IMR-90 (cell line): Measurements from ENCODE around the gene LRRC56. TPM values are rescaled to one million over a fixed set of nuclear protein-coding genes. Genes with fewer than 3 reads are reported as not detected.

ENCODE experiments used
- ATAC-seq: fragments of 200-7000 bp; cut with Tn5 transposase; 2 replicates; pipeline ENCODE4 v1.9.1; 2020; ENCODE audit warnings: low read depth, mild to moderate bottlenecking, moderate library complexity
- BruUV-seq: library from RNA; stranded (reverse); fragments of 400-500 nt; replicated peaks from 2 replicates; lab custom pipeline; 2021; lab: Mats Ljungman, UMichigan
- CTCF ChIA-PET: fragments of 300-600 bp; formaldehyde crosslinking; extraction: SDS; loops from one replicate; lab custom pipeline; 2021; ENCODE audit warnings: antibody characterized with exemption; lab: Yijun Ruan, JAX
- POLR2A ChIA-PET: fragments of 300-600 bp; sonication (Branson Sonifier 250); formaldehyde crosslinking; loops from one replicate; lab custom pipeline; 2022; ENCODE audit warnings: antibody characterized with exemption; ENCODE audit not compliant: unreplicated experiment; lab: Charles Lee
- DNase-seq: peaks from one replicate; pipeline ENCODE4 v3.0.0; 2013
- H2AFZ ChIP-seq: replicated peaks from 2 replicates; pipeline ENCODE3; 2013; ENCODE audit warnings: low read length, mild to moderate bottlenecking; ENCODE audit not compliant: poor library complexity
- H2AK5ac ChIP-seq: 2 replicates; pipeline ENCODE4 v1.6.1; 2013; ENCODE audit warnings: low read depth, low read length, inconsistent platforms
- H2AK9ac ChIP-seq: replicated peaks from 2 replicates; pipeline ENCODE3; 2013; ENCODE audit warnings: mild to moderate bottlenecking, low read depth, low read length, moderate library complexity; ENCODE audit not compliant: poor library complexity
- H2BK120ac ChIP-seq: 2 replicates; pipeline ENCODE4 v1.6.1; 2013; ENCODE audit warnings: low read depth, low read length, inconsistent platforms
- H2BK15ac ChIP-seq: 3 replicates; pipeline ENCODE4 v1.6.1; 2013; ENCODE audit warnings: low read depth, low read length, inconsistent platforms
- H2BK20ac ChIP-seq: 2 replicates; pipeline ENCODE4 v1.6.1; 2013; ENCODE audit warnings: low read depth, mild to moderate bottlenecking, inconsistent platforms, low read length, moderate library complexity
- H2BK5ac ChIP-seq: 2 replicates; pipeline ENCODE4 v1.6.1; 2013; ENCODE audit warnings: mild to moderate bottlenecking, low read depth, low read length, inconsistent platforms; ENCODE audit not compliant: poor library complexity, severe bottlenecking
- H3K14ac ChIP-seq: replicated peaks from 2 replicates; pipeline ENCODE4 v1.6.1; 2013; ENCODE audit warnings: low read depth, low read length, inconsistent platforms
- H3K18ac ChIP-seq: 2 replicates; pipeline ENCODE4 v1.6.1; 2013; ENCODE audit warnings: low read depth, low read length, control low read depth
- H3K23ac ChIP-seq: 2 replicates; pipeline ENCODE4 v1.6.1; 2013; ENCODE audit warnings: low read depth, low read length, inconsistent platforms
- H3K27ac ChIP-seq: 2 replicates; pipeline ENCODE4 v1.5.1; 2013; ENCODE audit warnings: mild to moderate bottlenecking, control low read depth, low read length; ENCODE audit not compliant: insufficient read depth
- H3K27me3 ChIP-seq: 2 replicates; pipeline ENCODE4 v1.6.1; 2013; ENCODE audit warnings: low read length; ENCODE audit not compliant: control insufficient read depth, insufficient read depth
- H3K36me3 ChIP-seq: 2 replicates; pipeline ENCODE4 v1.6.1; 2013; ENCODE audit warnings: low read length, mixed read lengths; ENCODE audit not compliant: control insufficient read depth, insufficient read depth
- H3K4ac ChIP-seq: 2 replicates; pipeline ENCODE4 v1.6.1; 2013; ENCODE audit warnings: low read depth, low read length, inconsistent platforms
- H3K4me1 ChIP-seq: 2 replicates; pipeline ENCODE4 v1.6.1; 2013; ENCODE audit warnings: low read length, mixed read lengths; ENCODE audit not compliant: control insufficient read depth, insufficient read depth
- H3K4me2 ChIP-seq: 2 replicates; pipeline ENCODE4 v1.6.1; 2013; ENCODE audit warnings: low read depth, mild to moderate bottlenecking, control low read depth, low read length, moderate library complexity
- H3K4me3 ChIP-seq: 2 replicates; pipeline ENCODE4 v1.5.1; 2013; ENCODE audit warnings: low read depth, mild to moderate bottlenecking, control low read depth, low read length, moderate library complexity; ENCODE audit not compliant: insufficient read depth
- H3K56ac ChIP-seq: 2 replicates; pipeline ENCODE4 v1.6.1; 2013; ENCODE audit warnings: low read length, inconsistent platforms; ENCODE audit not compliant: insufficient read depth; ENCODE audit errors: extremely low read depth
- H3K79me1 ChIP-seq, 2 experiments: 2 replicates each; pipeline ENCODE4 v1.6.1; 2013; ENCODE audit warnings: low read length in 2 of 2, inconsistent platforms in 1 of 2, low read depth in 1 of 2
- H3K9ac ChIP-seq: 2 replicates; pipeline ENCODE4 v1.6.1; 2013; ENCODE audit warnings: low read depth, low read length, control low read depth
- H3K9me1 ChIP-seq: 2 replicates; pipeline ENCODE4 v1.6.1; 2013; ENCODE audit warnings: low read length, inconsistent platforms; ENCODE audit not compliant: insufficient read depth
- H3K9me3 ChIP-seq: 2 replicates; pipeline ENCODE4 v1.6.1; 2013; ENCODE audit warnings: low read length; ENCODE audit not compliant: control insufficient read depth, insufficient read depth
- H4K20me1 ChIP-seq: 2 replicates; pipeline ENCODE4 v1.6.1; 2013; ENCODE audit warnings: low read length, inconsistent platforms; ENCODE audit not compliant: insufficient read depth
- H4K5ac ChIP-seq: 2 replicates; pipeline ENCODE4 v1.6.1; 2013; ENCODE audit warnings: mild to moderate bottlenecking, low read depth, low read length, control low read depth
- H4K8ac ChIP-seq, 2 experiments: 2 replicates each; pipeline ENCODE4 v1.6.1; 2013; ENCODE audit warnings: low read depth in 2 of 2, low read length in 2 of 2, control low read depth in 1 of 2, inconsistent platforms in 1 of 2
- H4K91ac ChIP-seq: 2 replicates; pipeline ENCODE4 v1.6.1; 2013; ENCODE audit warnings: low read depth, low read length, inconsistent platforms; ENCODE audit not compliant: insufficient read depth
- BHLHE40 ChIP-seq: fragments of 150-350 bp; IDR thresholded peaks from 2 replicates; pipeline ENCODE4 v1.6.1; 2016; ENCODE audit warnings: mild to moderate bottlenecking, low read depth, low read length
- CEBPB ChIP-seq: IDR thresholded peaks from 2 replicates; pipeline ENCODE4 v1.6.1; 2012; ENCODE audit warnings: low read depth, low read length, improper control_type of control experiment
- RFX5 ChIP-seq: IDR thresholded peaks from 2 replicates; pipeline ENCODE4 v1.8.0; 2012; ENCODE audit warnings: low read depth, mild to moderate bottlenecking, low read length, moderate library complexity
- SMC3 ChIP-seq: fragments of 150-350 bp; IDR thresholded peaks from 2 replicates; pipeline ENCODE4 v1.6.1; 2016; ENCODE audit warnings: low read depth, mild to moderate bottlenecking, antibody characterized with exemption, low read length, moderate library complexity
- WGBS, 2 experiments: methylation state at CpG; one replicate each; pipeline versions ENCODE4 v1.1.5 to v1.1.7; 2013; ENCODE audit warnings: missing lambda C conversion rate in 2 of 2; ENCODE audit not compliant: insufficient read length in 1 of 2; ENCODE audit errors: extremely low coverage in 2 of 2; 5-methylcytosine and 5-hydroxymethylcytosine counted together
- dilution Hi-C: fragments of 300-500 bp; cut with HindIII; formaldehyde crosslinking; loops from one replicate; pipeline ENCODE4 v1.14.3; 2018; ENCODE audit warnings: low sequenced_read_pairs; ENCODE audit not compliant: unreplicated experiment
- in situ Hi-C: fragments of 300-500 bp; cut with MboI; formaldehyde crosslinking; loops from 3 replicates; pipeline ENCODE4 v1.14.3; 2019; ENCODE audit warnings: low sequenced_read_pairs, inconsistent platforms, mixed read lengths
- intact Hi-C: fragments of 100-400 bp; cut with micrococcal nuclease; formaldehyde crosslinking; loops from 2 replicates; pipeline ENCODE4 v1.10.0; 2022
- polyA plus RNA-seq, 3 experiments: library from polyadenylated mRNA; depleted of rRNA; stranded (reverse); fragments of >200 nt; gene quantifications; 2 replicates each; pipeline ENCODE4 v1.2.3, GENCODE V29; 2012; ENCODE audit warnings: low replicate concordance in 1 of 3
- total RNA-seq: library from RNA; depleted of rRNA; stranded (reverse); fragments of >200 nt; gene quantifications from 2 replicates; pipeline ENCODE4 v1.2.3, GENCODE V29; 2012
- TF ChIP-seq, protein P1 (sequence below): fragments of 150-350 bp; IDR thresholded peaks from 2 replicates; pipeline ENCODE4 v1.6.1; 2017; ENCODE audit warnings: mild to moderate bottlenecking, antibody characterized with exemption, low read length, low read depth

Gene LRRC56
- total and polyA plus RNA-seq, 2 of the 4 experiments (the other 2 are of a cell fraction), result 0.36 to 1.3 TPM

DNA sequence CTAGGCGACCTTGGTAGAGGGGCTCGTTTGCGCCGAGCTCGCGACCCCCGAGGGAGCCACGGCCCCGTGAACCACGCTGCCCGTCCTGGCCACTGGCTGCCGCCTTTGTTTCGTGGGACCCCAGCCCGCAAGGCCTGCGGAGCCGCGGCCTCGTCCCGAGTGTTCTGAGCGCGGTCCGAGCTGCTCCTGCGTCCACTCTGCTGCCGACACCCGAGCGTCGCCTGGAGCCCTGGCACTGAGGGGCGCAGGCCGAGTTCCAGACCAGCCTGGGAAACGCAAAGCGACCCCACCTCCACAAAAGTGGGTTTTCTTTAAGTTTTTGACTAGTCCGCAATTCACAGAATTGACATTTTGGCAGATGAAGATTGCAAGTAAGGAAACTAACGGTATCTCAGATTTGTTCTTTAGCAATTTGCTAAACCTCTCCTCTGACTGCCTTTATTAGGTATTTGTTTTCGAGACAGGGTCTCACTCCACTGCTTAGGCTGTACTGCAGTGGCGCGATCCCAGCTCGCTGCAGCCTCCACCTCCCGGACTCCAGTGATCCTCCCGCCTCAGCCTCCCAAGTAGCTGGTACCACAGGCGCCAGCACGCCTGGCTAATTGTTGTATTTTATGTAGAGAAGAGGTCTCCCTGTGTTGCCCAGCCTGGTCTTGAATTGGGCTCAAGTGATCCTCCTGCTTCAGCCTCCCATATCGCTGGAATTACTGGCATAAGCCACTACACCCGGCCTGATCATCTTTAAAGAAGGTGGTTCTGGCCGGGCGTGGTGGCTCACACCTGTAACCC lies 29.4 kb upstream of the LRRC56 start:
- POLR2A ChIA-PET, result no interaction called here
- peaks cover 12% of the 10 kb centered on the region for H3K4me1 ChIP-seq
- intact Hi-C loops, result loop anchor here (2.0 kb wide), 1 partner anchor 57 kb away; the partner anchor contains the start of gene PTDSS2

More for the DNA sequence above, 29.4 kb upstream of the LRRC56 start:
- Histone ChIP-seq H3K4ac (peak overlapping the region; percentile 86), H3K4me3 (peak overlapping the region; percentile 55), H2AFZ (peak overlapping the region; percentile 87), H3K9ac (peak overlapping the region; percentile 74), H2BK15ac (no peak overlapping the region), H3K9me1 (peaks cover 5% of the 10 kb centered on the region), H3K4me2 (peak overlapping the region; percentile 78), H3K14ac (peak overlapping the region; percentile 78), H2BK120ac (peak overlapping the region; percentile 45; the same call in 1 of the 2 replicates), H3K79me1 (peaks cover 23 to 55% of the 10 kb centered on the region in 2 experiments), H2BK5ac (peak overlapping the region; percentile 77), H4K5ac (peak overlapping the region; percentile 58; the same call in 1 of the 2 replicates), H3K36me3 (peaks cover 7% of the 10 kb centered on the region), H3K56ac (no peak overlapping the region), H3K27me3 (no peaks in the 10 kb centered on the region), H3K18ac (peak overlapping the region; percentile 4; the same call in 1 of the 2 replicates), H4K20me1 (peaks cover 3% of the 10 kb centered on the region), H3K23ac (peak overlapping the region; percentile 39), H3K9me3 (no peaks in the 10 kb centered on the region), H4K91ac (no peak overlapping the region), H3K27ac (peak overlapping the region; percentile 60), H2AK9ac (peak overlapping the region; percentile 94), H2AK5ac (peak overlapping the region; percentile 84; the same call in 1 of the 2 replicates), H2BK20ac (no peak overlapping the region), H4K8ac (peak overlapping the region; percentile 58 to 82; a peak in 3 of 4 replicates)
- TF ChIP-seq, protein P1, sequence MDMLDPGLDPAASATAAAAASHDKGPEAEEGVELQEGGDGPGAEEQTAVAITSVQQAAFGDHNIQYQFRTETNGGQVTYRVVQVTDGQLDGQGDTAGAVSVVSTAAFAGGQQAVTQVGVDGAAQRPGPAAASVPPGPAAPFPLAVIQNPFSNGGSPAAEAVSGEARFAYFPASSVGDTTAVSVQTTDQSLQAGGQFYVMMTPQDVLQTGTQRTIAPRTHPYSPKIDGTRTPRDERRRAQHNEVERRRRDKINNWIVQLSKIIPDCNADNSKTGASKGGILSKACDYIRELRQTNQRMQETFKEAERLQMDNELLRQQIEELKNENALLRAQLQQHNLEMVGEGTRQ, result no peak
- TF ChIP-seq CEBPB (no peak), BHLHE40 (no peak), SMC3 (no peak), RFX5 (no peak)
- in situ Hi-C loops, result no loop called here
- DNase-seq (no peak), ATAC-seq (no peak)
- CTCF ChIA-PET, result no interaction called here
- dilution Hi-C loops, result no loop called here
- BruUV-seq, result no TSS peak
- 9% methylated on average over 11 of the region's 45 CpGs; no CpG with 5 or more reads in 1 of the 2 experiments for WGBS, 2 experiments
